Measurements from ENCODE around the gene CDH13.

Gene CDH13

DNA sequence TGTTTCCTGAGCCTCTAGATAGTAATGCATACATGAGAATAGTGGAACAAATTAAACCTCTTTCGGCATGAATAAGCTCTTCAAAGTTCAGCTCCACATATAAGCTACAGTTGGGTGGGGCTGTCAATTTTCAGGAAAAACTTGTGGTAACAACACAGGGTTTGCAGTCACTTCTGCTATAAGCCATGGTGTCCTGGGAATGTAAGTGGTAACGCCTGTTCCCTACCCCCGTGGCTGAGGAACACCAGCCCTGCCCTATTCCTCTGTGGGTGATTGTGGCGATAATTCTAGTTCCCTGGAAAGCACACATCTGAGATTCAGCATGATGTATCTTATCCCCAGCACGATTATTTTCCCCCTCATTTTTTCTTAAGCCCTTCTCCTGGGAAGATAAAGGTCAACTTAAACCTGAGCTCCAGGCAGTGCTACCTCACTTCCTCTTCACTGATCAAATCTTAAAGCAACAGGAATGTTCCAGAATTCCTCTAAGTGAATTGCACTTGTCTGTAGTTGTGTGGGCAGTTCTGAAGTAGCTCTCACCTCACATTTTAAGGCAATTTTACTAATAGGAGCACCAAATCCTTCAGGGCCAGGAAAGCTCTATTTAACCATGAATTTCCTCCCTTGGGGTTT, 680.3 kb downstream of the CDH13 start:
- DNase-seq (ENCODE audit: low read depth in 2 of 2), result no peak

DNA sequence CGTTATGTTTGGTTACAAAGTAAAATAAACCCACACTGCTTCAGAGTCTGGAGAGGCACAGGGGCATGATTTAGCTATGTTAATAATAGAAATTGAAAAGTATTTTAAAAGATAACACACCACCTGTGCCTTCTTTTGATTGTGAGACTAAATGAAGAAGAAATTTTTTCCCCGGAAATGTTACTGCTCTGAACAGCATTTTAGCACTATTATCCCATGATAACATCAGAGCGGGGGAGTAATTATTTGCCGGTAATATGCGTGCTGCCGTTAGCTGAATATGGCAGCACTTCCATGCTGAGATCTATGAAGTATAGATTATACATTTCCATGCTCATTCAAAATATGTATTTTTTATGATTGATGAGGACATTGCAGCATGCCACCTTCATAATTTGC, 680.8 kb downstream of the CDH13 start:
- no peak for DNase-seq (ENCODE audit: low read depth in 2 of 2)

DNA sequence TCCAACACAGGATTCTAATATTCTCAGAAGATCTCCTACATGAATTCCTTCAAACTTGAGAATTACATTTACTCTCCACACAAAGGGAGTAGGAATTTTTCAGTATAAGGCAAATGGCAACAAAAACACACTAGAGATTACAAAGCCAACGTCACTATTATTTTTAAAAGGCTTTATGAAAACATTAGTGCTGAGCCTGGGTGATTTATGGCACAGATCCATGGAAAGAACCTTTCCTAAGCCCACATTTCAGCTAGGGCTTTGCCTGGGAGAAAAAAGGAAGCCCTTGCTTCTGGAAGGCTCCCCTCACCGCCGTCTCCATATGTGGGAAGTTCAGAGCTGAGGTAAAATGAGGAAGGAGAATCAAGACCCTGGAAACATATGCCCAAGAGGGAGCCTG, 681.6 kb downstream of the CDH13 start:
- no peak for DNase-seq (ENCODE audit: low read depth in 2 of 2)

DNA sequence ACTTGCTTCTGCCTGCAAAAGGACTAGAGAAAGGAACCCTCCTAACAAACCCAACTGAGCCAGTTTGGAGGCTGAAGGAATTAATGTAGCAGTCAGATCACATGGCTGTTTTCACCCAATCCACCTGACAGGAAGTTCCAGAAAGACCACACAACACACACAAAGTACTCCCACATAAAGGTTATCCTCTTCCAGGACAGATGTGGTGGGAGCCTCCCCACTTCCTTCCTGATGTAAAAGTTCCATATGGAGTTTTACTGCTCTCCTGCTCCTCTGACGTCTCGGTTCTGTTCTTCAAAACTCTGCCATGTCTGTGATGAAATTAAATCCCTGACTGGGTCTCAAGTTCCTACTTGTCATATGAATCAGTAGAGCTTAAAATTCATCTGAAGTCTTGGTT, 684.0 kb downstream of the CDH13 start:
- DNase-seq (ENCODE audit: low read depth in 2 of 2), result no peak

DNA sequence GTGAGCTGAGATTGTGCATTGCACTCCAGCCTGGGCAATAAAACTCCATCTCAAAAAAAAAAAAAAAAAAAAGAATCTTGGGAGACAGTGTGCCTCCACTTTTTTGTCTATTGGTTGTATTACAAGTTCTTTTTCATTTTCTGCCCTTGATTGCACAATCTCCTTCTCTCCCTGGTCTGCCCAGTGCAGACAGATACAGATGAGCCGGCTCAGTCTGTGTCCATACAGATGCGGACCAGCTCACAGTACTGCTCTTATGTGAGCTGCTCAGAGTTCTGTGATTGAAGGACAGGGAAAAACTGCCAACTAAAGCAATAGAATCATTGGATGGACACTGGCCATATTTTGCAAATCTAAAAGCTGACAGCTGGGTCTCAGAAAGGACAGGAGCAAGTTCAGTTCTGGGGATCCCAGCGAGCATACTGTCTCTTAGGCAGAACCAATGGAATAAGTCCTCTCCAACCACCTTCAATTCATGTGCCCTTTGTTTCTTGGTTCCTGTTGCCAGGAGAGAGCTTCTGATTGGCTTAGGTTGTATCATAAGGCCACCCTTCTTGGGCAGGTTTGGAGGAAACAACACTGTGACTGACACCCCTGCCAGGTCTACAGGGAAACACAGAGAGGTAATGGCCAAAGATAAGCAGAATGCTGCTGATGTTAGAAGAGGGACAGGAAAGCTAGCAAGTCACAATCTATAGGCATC, 685.4 kb downstream of the CDH13 start:
- no peak for DNase-seq (ENCODE audit: low read depth in 2 of 2)

DNA sequence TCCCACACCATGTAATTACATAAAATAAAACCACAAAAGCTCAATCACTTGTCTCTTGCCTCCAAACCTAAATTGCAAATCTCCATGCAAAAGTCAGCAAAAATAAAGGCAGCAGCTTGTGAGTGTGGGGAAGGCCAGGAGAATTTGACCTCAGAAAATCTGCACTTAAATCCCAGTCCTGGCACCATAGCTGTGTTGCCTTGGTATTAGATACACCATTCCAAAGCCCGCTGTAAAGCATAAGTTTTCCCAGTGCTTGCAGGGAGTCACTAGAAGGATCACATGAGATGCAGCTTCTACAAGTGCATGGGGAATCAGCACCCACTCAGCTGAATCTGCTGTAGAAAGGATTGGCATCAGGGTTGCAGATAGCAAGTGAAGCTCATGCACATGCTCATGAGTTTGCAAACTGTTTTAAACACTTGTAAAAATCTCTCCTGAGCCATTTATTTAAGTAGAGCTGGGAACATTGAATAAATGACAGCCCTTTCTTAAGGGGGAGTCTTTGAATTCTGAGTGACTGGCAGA, 686.0 kb downstream of the CDH13 start:
- DNase-seq (ENCODE audit: low read depth in 2 of 2), result no peak

DNA sequence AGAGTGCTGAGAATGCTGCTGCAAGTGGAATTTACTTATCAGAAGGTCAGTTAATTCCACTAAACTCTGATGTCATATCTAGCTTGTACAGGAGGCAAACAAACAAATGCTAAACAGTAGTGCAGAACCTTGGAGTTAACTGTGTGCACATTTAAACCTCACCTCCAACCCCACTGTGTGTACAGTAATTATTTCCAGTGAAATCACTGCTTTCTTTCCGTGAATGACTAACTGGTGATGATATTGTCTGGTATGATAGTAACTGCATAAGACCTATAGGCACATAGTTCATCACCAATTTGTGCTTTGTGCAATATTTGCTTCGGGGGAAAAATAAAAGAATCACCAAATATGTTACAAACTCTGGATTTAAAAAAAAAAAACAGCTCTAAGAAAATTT, 688.5 kb downstream of the CDH13 start:
- DNase-seq (ENCODE audit: low read depth in 2 of 2), result no peak

DNA sequence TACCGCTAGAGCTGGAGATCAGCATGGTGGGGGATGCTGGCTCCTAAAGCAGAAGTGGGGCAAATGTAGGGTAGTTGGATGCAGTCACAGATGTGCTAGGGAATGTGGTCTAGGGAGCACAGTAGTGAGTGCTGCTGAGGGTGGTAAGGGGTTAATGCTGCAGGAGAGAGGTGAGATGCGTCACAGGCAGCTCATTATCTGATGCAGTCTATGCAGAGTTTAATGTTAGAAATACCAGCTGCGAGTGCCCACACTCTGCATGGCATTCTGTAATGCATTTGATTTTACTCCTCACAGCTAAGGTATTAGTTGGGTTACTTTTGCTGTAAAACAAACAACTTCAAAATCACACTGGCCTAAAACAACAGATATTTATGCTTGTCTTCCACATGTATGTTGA, 689.7 kb downstream of the CDH13 start:
- DNase-seq (ENCODE audit: low read depth in 2 of 2), result no peak

DNA sequence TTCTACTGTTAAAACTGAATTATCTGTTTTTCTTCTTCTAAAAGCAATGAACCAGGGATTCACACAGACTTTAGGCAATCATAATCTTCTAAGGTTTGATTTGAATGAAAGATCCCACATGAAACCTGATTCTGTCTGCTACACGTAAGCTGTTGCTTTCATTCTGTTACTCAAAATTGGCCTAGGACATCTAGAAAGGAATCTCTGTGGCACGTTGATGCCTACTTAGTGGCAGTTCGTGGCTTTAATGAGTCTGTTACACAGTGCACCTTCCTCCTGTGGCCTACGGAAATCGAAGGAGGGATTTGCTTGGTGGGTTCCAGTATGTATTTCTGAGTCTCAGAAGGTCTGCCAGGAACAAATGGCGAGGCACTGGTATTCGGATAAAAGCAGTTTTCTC, 691.6 kb downstream of the CDH13 start:
- no peak for DNase-seq (ENCODE audit: low read depth in 2 of 2)

DNA sequence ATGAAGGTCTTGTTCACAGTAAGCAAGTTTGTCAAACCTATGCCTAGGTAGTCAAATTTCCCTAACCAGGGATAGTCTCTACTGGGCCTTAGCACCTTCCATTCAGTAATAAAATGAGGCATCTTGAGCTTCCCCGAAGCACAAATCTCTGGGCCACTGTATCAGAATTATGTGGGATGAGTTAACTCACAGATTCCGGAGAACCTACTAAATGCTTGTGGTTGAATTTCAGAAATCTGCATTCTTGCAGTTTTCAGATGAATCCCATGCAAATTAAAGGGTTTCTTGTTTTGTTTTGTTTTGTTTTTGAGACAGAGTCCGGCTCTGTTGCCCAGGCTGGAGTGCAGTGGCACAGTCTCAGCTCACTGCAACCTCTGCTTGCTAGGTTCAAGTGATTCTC, 702.2 kb downstream of the CDH13 start:
- DNase-seq (ENCODE audit: low read depth in 2 of 2), result no peak

DNA sequence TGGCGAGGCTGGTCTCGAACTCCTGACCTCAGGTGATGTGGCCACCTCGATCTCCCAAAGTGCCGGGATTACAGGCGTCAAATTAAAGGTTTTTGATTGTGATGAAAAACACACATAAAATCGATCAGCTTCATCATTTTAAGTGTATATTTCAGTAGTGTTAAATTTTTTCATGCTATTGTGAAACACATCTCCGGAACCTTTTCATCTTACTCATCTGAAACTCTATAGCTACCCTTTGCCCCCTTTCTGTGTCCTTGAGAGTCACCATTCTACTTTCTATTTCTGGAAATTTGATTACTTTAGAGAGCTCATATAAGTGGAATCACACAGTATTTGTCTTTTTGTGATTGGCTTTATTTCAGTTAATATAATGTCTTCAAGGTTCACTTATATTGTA, 702.7 kb downstream of the CDH13 start:
- DNase-seq (ENCODE audit: low read depth in 2 of 2), result no peak

DNA sequence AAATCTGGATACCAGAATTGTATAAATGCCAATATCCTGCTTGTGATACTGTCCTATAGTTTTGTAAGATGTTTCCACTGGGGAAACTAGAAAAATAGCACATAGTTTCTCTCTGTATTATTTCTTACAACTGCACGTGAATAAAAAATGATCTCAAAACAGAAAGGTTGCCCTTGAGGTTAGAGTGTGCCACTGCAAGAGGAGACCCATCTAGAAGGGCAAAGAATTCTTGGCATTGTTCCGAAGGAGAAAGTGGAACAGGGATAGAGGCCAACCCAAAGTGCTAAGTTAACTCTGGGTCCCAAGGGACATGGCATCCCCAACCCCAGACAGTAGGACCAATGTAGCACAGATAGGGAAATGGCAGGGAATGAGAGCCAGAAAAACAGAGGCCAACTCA, 703.5 kb downstream of the CDH13 start:
- DNase-seq (ENCODE audit: low read depth in 2 of 2), result no peak

DNA sequence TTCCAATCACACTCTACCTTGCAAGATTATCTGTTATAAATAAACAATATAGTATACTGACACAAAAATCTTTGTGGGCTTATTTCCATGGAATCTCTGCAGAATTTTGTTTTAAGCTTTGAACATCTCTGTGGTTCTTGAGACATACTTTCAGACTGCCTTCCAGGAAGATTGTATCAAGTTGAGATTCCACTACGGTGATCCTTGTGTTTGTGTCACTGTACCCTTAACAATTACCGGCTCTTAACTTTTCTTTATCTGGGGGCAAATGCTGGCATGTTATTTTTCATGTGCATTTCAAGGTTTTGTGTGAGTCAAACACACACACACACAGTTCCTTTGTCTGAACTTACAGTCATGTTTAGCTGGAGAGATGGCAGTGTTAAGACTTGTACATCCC, 708.3 kb downstream of the CDH13 start:
- DNase-seq (ENCODE audit: low read depth in 2 of 2), result no peak

DNA sequence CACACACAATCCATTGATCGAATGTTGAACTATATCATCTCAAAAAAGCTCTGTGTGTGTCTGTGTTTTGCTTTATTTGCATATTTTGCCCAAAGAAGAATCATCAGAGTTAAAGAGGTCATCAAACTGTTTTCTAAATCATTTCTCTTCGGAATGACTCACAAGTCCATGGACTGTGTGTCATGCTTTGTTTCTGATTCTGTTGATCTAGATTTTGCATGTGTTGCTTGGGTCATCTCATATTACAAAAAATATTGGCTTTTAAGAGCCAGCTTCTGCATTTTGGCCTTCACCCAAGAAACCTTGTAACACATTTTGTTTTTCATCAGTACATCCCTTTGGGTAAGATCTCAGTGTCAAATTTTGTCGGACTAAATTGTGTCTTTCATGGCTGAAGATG, 709.8 kb downstream of the CDH13 start:
- DNase-seq (ENCODE audit: low read depth in 2 of 2), result no peak

DNA sequence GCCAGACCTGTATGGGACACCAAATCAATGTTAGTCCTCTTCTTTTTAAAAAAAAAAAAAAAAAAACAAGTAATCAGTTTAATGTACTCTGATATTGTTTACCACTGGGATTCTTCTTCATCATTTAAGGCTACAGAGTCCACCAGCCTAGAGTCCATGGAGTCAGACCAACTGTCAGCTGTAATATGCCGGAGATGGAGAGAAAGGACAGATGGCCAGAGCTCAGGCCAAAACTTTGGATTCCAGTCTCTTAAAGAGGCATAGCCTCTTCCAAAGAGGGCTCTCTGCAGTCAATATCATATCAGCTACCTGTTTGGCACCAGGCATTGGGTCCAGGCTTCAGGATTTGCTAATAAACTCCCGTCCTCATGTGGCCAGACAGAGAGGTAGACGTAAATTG, 711.4 kb downstream of the CDH13 start:
- DNase-seq (ENCODE audit: low read depth in 2 of 2), result no peak

DNA sequence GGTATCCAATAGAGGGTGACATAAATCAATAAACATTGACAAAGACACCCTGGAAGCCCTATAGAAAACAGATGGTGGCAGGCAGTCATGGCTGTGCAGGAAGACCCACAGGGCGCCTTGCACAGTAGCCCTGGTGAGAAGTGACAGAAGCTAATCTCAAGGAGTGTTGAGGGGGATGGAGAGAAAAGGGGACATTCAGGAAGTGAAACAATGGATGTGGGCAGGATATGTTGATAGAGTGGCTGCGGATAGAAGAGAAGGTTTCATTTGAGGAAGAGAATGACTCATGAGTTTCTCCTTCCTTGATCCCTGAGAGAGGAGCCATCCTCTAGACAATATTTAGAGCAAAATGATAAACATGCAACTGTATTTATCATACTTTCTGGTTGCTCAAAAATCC, 712.2 kb downstream of the CDH13 start:
- no peak for DNase-seq (ENCODE audit: low read depth in 2 of 2)

DNA sequence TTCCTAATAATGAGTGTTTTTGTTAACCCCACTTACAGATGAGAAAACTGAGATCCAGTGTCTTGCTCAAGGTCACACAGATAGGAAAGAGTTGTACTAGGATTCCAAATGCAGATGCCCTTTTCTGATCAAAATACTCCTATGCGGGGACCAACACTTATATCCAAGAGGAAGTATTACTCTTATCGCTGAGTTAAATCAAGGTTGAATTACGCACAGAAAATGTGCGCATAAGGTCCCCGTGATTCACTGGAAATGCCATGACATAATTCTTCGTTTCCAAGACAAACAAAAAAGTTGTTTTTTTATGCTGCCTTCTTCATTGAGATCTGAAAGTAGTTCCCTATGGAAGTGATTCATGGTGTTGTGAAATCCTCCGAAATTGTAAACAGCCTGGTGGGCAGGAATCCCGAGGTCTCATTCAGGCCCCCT, 717.2 kb downstream of the CDH13 start:
- no peak for DNase-seq (ENCODE audit: low read depth in 2 of 2)

DNA sequence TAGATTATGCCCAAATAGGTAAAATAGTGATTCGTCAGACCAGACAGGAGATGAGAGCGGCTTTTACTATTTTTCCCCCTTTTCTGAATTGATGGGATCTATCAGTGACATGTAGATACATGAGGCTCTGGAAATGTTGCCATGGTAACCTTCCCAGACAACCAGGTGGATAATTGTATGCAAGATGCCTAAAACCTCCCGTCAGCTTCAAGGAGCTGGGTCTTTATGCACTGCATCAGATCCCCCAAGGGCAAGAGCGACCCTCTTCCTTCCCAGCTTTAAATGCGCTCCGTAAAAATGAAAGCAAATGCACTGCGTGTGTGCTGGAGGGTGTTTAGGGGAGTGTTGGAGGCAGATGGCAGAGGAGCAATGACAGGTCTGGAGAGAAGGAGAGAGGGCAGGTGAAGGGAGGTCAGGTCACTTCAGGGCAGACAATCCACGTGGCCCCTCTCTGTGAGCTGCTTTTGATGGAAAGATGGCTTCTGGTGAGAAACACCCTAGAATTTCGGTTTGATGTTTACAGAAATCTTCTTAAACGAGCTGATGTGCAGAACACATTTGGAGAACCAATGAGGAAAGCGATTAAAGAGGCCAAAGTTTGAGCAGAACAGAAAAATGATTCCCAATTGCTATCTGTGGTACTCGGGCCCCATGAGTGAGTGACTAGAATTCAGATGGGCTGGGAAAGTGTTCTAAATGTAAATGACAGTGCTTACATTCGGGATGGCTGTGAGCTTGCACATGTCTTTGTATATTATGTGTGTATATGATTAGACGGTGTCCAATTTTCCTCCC, 719.3 kb downstream of the CDH13 start:
- DNase-seq (ENCODE audit: low read depth in 2 of 2), result no peak

DNA sequence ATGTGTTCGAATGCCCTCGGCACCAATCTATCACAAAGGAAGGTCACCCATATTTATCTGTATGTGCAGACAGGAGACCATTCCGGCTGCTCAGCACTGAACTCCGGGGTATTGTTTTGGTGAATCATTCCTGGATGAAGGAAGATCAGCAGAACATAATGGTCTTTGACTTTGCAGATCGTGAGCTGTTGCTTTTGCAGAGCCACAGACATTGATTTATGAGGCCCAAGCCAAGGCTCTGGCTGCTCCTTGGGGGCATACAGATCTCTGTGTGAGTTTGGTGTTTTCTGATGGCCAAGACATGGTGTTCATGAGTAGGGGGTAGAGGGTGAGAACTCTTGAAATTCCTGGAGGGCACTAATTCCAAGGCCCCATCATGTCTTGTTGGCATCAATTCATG, 722.2 kb downstream of the CDH13 start:
- no peak for DNase-seq (ENCODE audit: low read depth in 2 of 2)

DNA sequence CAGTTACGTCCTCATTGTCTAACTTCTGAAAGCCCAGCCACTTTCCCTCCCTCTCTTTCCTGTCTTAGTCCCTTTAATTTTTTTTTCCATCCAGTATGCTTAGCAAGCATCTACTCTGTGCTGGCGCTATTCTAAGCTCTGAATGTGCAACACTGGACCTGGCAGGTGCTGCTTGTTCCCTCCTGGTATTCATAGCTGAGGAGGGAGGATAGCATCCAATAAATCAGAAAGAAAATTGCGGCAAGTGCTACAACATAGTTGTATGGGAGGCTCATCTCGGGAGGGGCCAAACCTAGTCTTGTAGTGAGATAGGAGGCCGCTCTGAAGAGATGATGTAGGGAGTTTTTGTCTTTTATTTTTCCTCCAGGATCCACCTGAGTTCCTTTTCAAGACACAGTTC, 723.7 kb downstream of the CDH13 start:
- DNase-seq (ENCODE audit: low read depth in 2 of 2), result no peak

DNA sequence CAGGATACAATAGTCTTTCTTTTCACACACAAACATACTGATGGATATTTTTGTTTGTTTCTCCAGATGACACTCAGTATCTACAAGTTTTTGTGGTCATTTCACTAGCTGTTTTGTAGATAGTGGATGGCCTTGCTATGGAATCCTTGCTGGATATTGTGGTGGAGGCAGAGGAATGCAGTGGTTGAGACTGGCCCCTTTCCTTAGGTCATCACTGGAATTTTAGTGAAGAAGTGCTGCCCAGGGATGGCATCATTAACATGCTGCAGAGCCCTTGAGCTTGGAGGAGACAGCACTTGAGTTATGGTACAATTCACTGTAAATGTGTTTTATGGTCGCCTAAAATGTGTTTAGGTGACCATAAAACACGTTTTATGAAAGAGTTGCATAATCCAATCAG, 725.1 kb downstream of the CDH13 start:
- no peak for DNase-seq (ENCODE audit: low read depth in 2 of 2)

DNA sequence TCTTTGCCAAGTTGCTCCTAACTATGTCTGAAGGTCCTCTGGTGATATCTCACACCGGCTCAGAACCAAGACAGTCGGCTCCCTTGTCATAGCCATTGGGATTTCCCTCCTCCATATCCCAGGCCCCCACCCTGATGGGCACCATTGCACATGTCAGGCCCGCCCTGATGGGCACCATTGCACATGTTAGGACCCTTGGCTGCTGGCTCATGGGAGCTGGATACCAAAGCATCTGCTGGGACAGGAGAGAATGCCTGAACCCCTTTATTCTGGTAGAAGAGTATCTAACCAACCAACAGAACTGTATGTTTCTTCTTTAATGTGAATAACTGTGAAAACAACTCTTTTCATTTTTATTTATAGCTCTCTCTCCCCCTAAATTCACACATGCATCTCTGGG, 726.5 kb downstream of the CDH13 start:
- no peak for DNase-seq (ENCODE audit: low read depth in 2 of 2)

DNA sequence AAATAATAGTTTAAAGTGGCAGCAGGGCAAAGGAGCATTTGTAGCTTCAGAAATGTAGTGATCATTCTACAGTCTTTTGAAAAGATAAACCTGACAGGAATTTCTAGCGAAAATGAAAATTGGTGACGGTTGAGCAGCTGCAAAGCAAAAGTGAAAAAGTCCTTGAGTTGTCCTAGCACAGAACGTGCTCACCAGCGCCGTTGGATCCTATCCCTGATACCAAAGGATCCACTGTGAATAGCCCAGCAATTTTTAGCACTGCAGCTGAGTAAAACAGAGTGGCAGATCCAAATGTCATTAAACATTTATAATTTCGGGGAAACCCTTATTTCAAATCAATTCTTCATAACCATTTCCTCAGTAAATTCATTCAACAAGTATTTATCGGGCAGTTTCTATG, 727.2 kb downstream of the CDH13 start:
- no peak for DNase-seq (ENCODE audit: low read depth in 2 of 2)

Measured in activated CD8-positive, alpha-beta memory T cell treated with anti-CD3 and anti-CD28 coated beads for 4 hours (primary cell).